Astrocyte (in vitro differentiated cells and primary cell): ENCODE results near the gene CRYBA2.

Experiments
- EZH2 ChIP-seq: IDR thresholded peaks from 2 replicates; pipeline ENCODE4 v1.6.1; 2012; ENCODE audit warnings: mild to moderate bottlenecking, low read length, inconsistent platforms; ENCODE audit not compliant: insufficient read depth
- TF ChIP-seq, protein P1 (sequence below): IDR thresholded peaks from 2 replicates; pipeline ENCODE4 v1.5.1; 2011; ENCODE audit warnings: low read depth, mild to moderate bottlenecking, inconsistent platforms, low read length, moderate library complexity; ENCODE audit not compliant: insufficient read depth

DNA sequence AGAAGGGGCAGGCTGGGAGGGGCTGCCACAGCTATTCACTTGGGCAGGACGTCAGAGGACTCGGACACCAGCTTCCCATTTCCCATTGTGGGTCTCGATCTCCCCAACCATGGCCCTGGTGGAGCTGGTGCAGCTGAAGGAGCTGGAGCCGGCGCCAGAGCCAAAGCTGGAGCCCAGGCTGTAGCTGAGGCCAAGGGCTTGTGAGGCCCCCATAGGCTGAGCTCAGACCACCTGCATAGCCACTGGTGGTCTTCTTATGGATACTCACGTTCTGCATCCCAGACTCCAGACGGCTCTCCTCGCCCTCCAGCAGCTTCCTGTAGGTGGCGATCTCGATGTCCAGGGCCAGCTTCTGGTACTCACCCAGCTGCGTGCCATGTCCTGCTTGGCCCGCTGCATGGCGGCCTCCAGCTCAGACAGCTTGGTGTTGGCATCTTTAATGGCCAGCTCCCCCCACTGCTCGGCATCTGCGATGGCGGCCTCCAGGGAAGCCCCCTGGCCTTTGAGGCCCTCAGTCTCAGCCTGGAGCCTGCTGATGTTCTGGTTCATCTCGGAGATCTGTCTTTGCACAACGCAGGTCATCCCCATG, 39.8 kb downstream of the CRYBA2 start:
- TF ChIP-seq, protein P1, sequence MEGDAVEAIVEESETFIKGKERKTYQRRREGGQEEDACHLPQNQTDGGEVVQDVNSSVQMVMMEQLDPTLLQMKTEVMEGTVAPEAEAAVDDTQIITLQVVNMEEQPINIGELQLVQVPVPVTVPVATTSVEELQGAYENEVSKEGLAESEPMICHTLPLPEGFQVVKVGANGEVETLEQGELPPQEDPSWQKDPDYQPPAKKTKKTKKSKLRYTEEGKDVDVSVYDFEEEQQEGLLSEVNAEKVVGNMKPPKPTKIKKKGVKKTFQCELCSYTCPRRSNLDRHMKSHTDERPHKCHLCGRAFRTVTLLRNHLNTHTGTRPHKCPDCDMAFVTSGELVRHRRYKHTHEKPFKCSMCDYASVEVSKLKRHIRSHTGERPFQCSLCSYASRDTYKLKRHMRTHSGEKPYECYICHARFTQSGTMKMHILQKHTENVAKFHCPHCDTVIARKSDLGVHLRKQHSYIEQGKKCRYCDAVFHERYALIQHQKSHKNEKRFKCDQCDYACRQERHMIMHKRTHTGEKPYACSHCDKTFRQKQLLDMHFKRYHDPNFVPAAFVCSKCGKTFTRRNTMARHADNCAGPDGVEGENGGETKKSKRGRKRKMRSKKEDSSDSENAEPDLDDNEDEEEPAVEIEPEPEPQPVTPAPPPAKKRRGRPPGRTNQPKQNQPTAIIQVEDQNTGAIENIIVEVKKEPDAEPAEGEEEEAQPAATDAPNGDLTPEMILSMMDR: no peak
- no peak for TF ChIP-seq EZH2
